CD14-positive monocyte (primary cell): ENCODE results near the gene DMRTA2. TPM values are rescaled to one million over a fixed set of nuclear protein-coding genes. Genes with fewer than 3 reads are reported as not detected.

Experiments used
- DNase-seq, 3 donors: peaks; one replicate each; pipeline ENCODE4 v3.0.0-alpha.2; 2011 to 2022
- H2AFZ ChIP-seq: 2 replicates; pipeline ENCODE4 v1.6.0; 2012; ENCODE audit warnings: mild to moderate bottlenecking, low read depth, low read length, inconsistent platforms; ENCODE audit not compliant: insufficient read depth, poor library complexity, severe bottlenecking
- H3K27ac ChIP-seq, 2 donors: 1 replicate in 1 of 2; 2 replicates in 1 of 2; pipeline ENCODE4 v1.5.1; 2012 to 2013; ENCODE audit warnings: low read length in 2 of 2, control low read depth in 1 of 2, inconsistent platforms in 1 of 2, low read depth in 1 of 2, mild to moderate bottlenecking in 1 of 2
- H3K27me3 ChIP-seq, 2 donors: one replicate each; pipeline versions ENCODE4 v1.6.0 to v1.6.1; 2011 to 2013; ENCODE audit warnings: low read length in 2 of 2; ENCODE audit not compliant: control insufficient read depth in 2 of 2, insufficient read depth in 2 of 2
- H3K36me3 ChIP-seq, 2 donors: replicated peaks in 1 of 2; 1 replicate in 1 of 2; 2 replicates in 1 of 2; pipeline versions ENCODE4 v1.5.1 to v1.6.1; 2012 to 2013; ENCODE audit warnings: low read length in 2 of 2, control low read depth in 1 of 2, inconsistent platforms in 1 of 2, mild to moderate bottlenecking in 1 of 2; ENCODE audit not compliant: insufficient read depth in 2 of 2, control insufficient read depth in 1 of 2
- H3K4me1 ChIP-seq, 2 donors: 1 replicate in 1 of 2; 2 replicates in 1 of 2; pipeline versions ENCODE4 v1.5.1 to v1.6.1; 2012 to 2013; ENCODE audit warnings: low read length in 2 of 2, control low read depth in 1 of 2, inconsistent platforms in 1 of 2, mild to moderate bottlenecking in 1 of 2, moderate library complexity in 1 of 2; ENCODE audit not compliant: insufficient read depth in 2 of 2, control insufficient read depth in 1 of 2
- H3K4me2 ChIP-seq: replicated peaks from 2 replicates; pipeline ENCODE3; 2012; ENCODE audit warnings: low read length, moderate library complexity, mild to moderate bottlenecking; ENCODE audit not compliant: poor library complexity, severe bottlenecking; ENCODE audit errors: extremely low read depth
- H3K4me3 ChIP-seq, 3 experiments: fragments of 200-600 bp in 1 of 3; sonication (generic) in 1 of 3; replicated peaks in 1 of 3; 1 replicate in 2 of 3; 2 replicates in 1 of 3; pipeline ENCODE4 v1.5.1; 2011 to 2013; ENCODE audit warnings: low read length in 3 of 3, mild to moderate bottlenecking in 3 of 3, control low read depth in 2 of 3, low read depth in 2 of 3, inconsistent platforms in 1 of 3, moderate library complexity in 1 of 3
- H3K79me2 ChIP-seq: 2 replicates; pipeline ENCODE4 v1.6.0; 2012; ENCODE audit warnings: mild to moderate bottlenecking, control low read depth, inconsistent platforms, low read length, moderate library complexity; ENCODE audit not compliant: insufficient read depth
- H3K9ac ChIP-seq: 2 replicates; pipeline ENCODE4 v1.6.0; 2017; ENCODE audit warnings: low read length, mild to moderate bottlenecking; ENCODE audit not compliant: insufficient read depth, poor library complexity, severe bottlenecking
- H3K9me3 ChIP-seq, 2 donors: replicated peaks in 1 of 2; 1 replicate in 1 of 2; 2 replicates in 1 of 2; pipeline versions ENCODE4 v1.5.1 to v1.6.1; 2012 to 2013; ENCODE audit warnings: low read length in 2 of 2, control low read depth in 1 of 2; ENCODE audit not compliant: control insufficient read depth in 1 of 2, insufficient read depth in 1 of 2
- H4K20me1 ChIP-seq: 2 replicates; pipeline ENCODE4 v1.6.0; 2012; ENCODE audit warnings: mild to moderate bottlenecking, low read length, control low read depth, moderate library complexity; ENCODE audit not compliant: insufficient read depth
- H3K27ac Mint-ChIP-seq, 7 donors: one replicate each; pipeline ENCODE4 v1.8.0; 2020; ENCODE audit warnings: mild to moderate bottlenecking in 7 of 7, mixed read lengths in 7 of 7, moderate library complexity in 6 of 7, inconsistent platforms in 2 of 7
- H3K27me3 Mint-ChIP-seq, 3 donors: one replicate each; pipeline ENCODE4 v1.8.0; 2021 to 2022; ENCODE audit warnings: low read depth in 3 of 3, mild to moderate bottlenecking in 3 of 3, mixed read lengths in 3 of 3, moderate library complexity in 3 of 3, inconsistent platforms in 1 of 3
- H3K36me3 Mint-ChIP-seq, 2 donors: one replicate each; pipeline ENCODE4 v1.8.0; 2020; ENCODE audit warnings: mixed read lengths in 2 of 2, inconsistent platforms in 1 of 2, mild to moderate bottlenecking in 1 of 2
- H3K4me1 Mint-ChIP-seq: one replicate; pipeline ENCODE4 v1.8.0; 2020; ENCODE audit warnings: mild to moderate bottlenecking, mixed read lengths
- H3K4me3 Mint-ChIP-seq, 2 donors: one replicate each; pipeline ENCODE4 v1.8.0; 2020; ENCODE audit warnings: mild to moderate bottlenecking in 2 of 2, mixed read lengths in 2 of 2, moderate library complexity in 1 of 2
- H3K9me3 Mint-ChIP-seq, 7 donors: one replicate each; pipeline ENCODE4 v1.8.0; 2020 to 2022; ENCODE audit warnings: mixed read lengths in 7 of 7, mild to moderate bottlenecking in 6 of 7, moderate library complexity in 6 of 7, inconsistent platforms in 2 of 7
- CTCF ChIP-seq: fragments of 200-600 bp; IDR thresholded peaks from one replicate; pipeline ENCODE4 v1.8.0; 2022; ENCODE audit warnings: antibody characterized with exemption, mild to moderate bottlenecking
- WGBS: methylation state at CpG from one replicate; pipeline ENCODE4 v1.1.5; 2013; ENCODE audit warnings: missing lambda C conversion rate; ENCODE audit not compliant: insufficient coverage; 5-methylcytosine and 5-hydroxymethylcytosine counted together
- intact Hi-C, 2 donors: fragments of 100-400 bp; cut with micrococcal nuclease; formaldehyde crosslinking; loops; one replicate each; pipeline versions ENCODE4 v1.15.0 to v1.15.1; 2023
- polyA plus RNA-seq, 3 donors: library from polyadenylated mRNA; depleted of rRNA in 1 of 3; unstranded in 2 of 3; stranded (reverse) in 1 of 3; fragments of 300-500 nt in 2 of 3; fragments of >200 nt in 1 of 3; fragmentation: Illumina TruSeq in 2 of 3; gene quantifications; 1 replicate in 2 of 3; 2 replicates in 1 of 3; pipeline ENCODE4 v1.2.3, GENCODE V29; 2012 to 2021

DMRTA2 gene
- polyA plus RNA-seq, 3 donors, result not detected

- no peak for TF ChIP-seq CTCF
- H3K4me3 ChIP-seq, result no peak overlapping the region
- no CpG with 5 or more reads among the region's 1 CpG for WGBS
- no peak overlapping the region for H3K9ac ChIP-seq
- peaks cover 0 to 33% (median 20%) of the 10 kb centered on the region in 7 donors for H3K9me3 Mint-ChIP-seq
- H3K4me1 Mint-ChIP-seq, result peaks cover 9% of the 10 kb centered on the region
- no peak for DNase-seq
- H3K36me3 ChIP-seq, result no peaks in the 10 kb centered on the region
- H4K20me1 ChIP-seq, result no peaks in the 10 kb centered on the region
- H3K27ac Mint-ChIP-seq, result no peak overlapping the region
- H3K79me2 ChIP-seq, result no peaks in the 10 kb centered on the region
- intact Hi-C loops, result no loop called here
- no peak overlapping the region for H3K27ac ChIP-seq
- H3K9me3 ChIP-seq, result peaks cover 0 to 25% of the 10 kb centered on the region in 2 donors
- peak overlapping the region in 1 of 2 donors; percentile 73 for H3K4me3 Mint-ChIP-seq
- H3K27me3 ChIP-seq, result peaks cover 65 to 73% of the 10 kb centered on the region in 2 donors
- peaks cover 0 to 3% of the 10 kb centered on the region in 2 donors for H3K36me3 Mint-ChIP-seq
- peaks cover 65 to 73% (median 67%) of the 10 kb centered on the region in 3 donors for H3K27me3 Mint-ChIP-seq
- no peak overlapping the region for H3K4me2 ChIP-seq
- H3K4me1 ChIP-seq, result no peaks in the 10 kb centered on the region
- no peak overlapping the region for H2AFZ ChIP-seq
Observed at GRCh38 chr1:50412813-50413476, 10.3 kb downstream of the DMRTA2 start.

GRCh38 chr1:50405814-50406213 is 17.4 kb downstream of the DMRTA2 start:
- Histone ChIP-seq H3K9ac (no peak overlapping the region), H3K27ac (no peak overlapping the region), H3K9me3 (peaks cover 5 to 8% of the 10 kb centered on the region in 2 donors), H3K36me3 (no peaks in the 10 kb centered on the region), H3K27me3 (peaks cover 5 to 16% of the 10 kb centered on the region in 2 donors), H2AFZ (no peak overlapping the region), H3K4me1 (no peaks in the 10 kb centered on the region), H3K4me2 (no peak overlapping the region), H4K20me1 (no peaks in the 10 kb centered on the region), H3K79me2 (no peaks in the 10 kb centered on the region), H3K4me3 (no peak overlapping the region)
- no peak for DNase-seq
- Mint-ChIP-seq H3K9me3 (peaks cover 3 to 32% (median 19%) of the 10 kb centered on the region in 7 donors), H3K36me3 (no peaks in the 10 kb centered on the region), H3K27ac (no peak overlapping the region), H3K4me1 (no peaks in the 10 kb centered on the region), H3K4me3 (no peak overlapping the region), H3K27me3 (peaks cover 15 to 37% (median 23%) of the 10 kb centered on the region in 3 donors)
- WGBS, result 100% methylated on average over 1 of the region's 4 CpGs
- TF ChIP-seq CTCF, result no peak
- intact Hi-C loops, result no loop called here
